GM18907 (cell line): ENCODE results near the gene ST7L.

Experiments used
- ATAC-seq: cut with Tn5 transposase; IDR thresholded peaks from one replicate; pipeline ENCODE4 v1.9.1; 2021; ENCODE audit warnings: mild to moderate bottlenecking, moderate library complexity; ENCODE audit not compliant: unreplicated experiment

The ST7L gene

GRCh38 chr1:112516141-112516540, 102.8 kb downstream of the ST7L start:
- ATAC-seq: no peak

GRCh38 chr1:112515311-112516009, 103.5 kb downstream of the ST7L start:
- no peak for ATAC-seq

GRCh38 chr1:112514901-112515300, 104.0 kb downstream of the ST7L start:
- no peak for ATAC-seq

- no peak for ATAC-seq
These were observed 105.7 kb downstream of the ST7L start for GRCh38 chr1:112513112-112513870.

- ATAC-seq: no peak
These were observed 107.0 kb downstream of the ST7L start for GRCh38 chr1:112511897-112512296.

- ATAC-seq: no peak
These were observed 108.6 kb downstream of the ST7L start for GRCh38 chr1:112510340-112510739.

GRCh38 chr1:112509660-112510178, 109.2 kb downstream of the ST7L start:
- no peak for ATAC-seq

GRCh38 chr1:112509005-112509659, 109.8 kb downstream of the ST7L start:
- peak; percentile 27 for ATAC-seq

- peak; percentile 56 for ATAC-seq
These were observed 110.5 kb downstream of the ST7L start, which contains the start of gene WNT2B for GRCh38 chr1:112508278-112509004. Gene WNT2B, plus strand, starts transcription at chr1:112508965. Its CDS starts 298 bp downstream, at chr1:112509263.

GRCh38 chr1:112507921-112508277, 111.0 kb downstream of the ST7L start:
- no peak for ATAC-seq

- no peak for ATAC-seq
These were observed 111.6 kb downstream of the ST7L start for GRCh38 chr1:112507336-112507735.

- ATAC-seq: no peak
These were observed 112.2 kb downstream of the ST7L start for GRCh38 chr1:112506731-112507130.

- ATAC-seq: no peak
These were observed 112.6 kb downstream of the ST7L start for GRCh38 chr1:112506306-112506705.

- no peak for ATAC-seq
These were observed 113.1 kb downstream of the ST7L start for GRCh38 chr1:112505878-112506277.

- ATAC-seq: no peak
These were observed 113.5 kb downstream of the ST7L start for GRCh38 chr1:112505400-112505785.

- no peak for ATAC-seq
These were observed 114.1 kb downstream of the ST7L start for GRCh38 chr1:112504661-112505399.

GRCh38 chr1:112504001-112504660, 114.8 kb downstream of the ST7L start:
- ATAC-seq: no peak

- no peak for ATAC-seq
These were observed 116.1 kb downstream of the ST7L start for GRCh38 chr1:112502826-112503225.

GRCh38 chr1:112501810-112502641, 116.9 kb downstream of the ST7L start:
- no peak for ATAC-seq
